Measurements from ENCODE around the gene ACSS1. TPM values are rescaled to one million over a fixed set of nuclear protein-coding genes. Genes with fewer than 3 reads are reported as not detected.

Gene ACSS1
- total RNA-seq, 2 experiments from 2014 or later = 22.9 to 23.9 TPM

DNA sequence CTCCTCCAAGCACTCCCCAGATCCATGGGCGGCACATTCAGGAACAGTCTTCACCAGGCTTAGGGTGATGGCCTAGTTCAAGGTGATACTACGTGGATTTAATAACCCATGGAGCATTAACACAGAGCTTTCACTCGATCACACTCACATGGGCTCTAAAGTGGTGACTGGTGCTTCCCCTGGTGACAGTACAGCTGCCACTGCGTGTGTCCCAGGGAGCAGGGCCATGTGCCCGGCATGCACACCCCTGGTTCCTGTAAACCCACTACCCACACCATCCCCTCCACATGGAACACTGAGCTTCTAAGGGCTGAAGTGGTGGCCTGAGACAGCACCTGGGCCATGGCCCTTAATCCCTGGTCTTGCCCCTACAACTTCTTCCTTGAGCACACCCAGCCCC, 37.6 kb downstream of the ACSS1 start:
- ChIA-PET CTCF (no interaction called here), POLR2A (no interaction called here)

DNA sequence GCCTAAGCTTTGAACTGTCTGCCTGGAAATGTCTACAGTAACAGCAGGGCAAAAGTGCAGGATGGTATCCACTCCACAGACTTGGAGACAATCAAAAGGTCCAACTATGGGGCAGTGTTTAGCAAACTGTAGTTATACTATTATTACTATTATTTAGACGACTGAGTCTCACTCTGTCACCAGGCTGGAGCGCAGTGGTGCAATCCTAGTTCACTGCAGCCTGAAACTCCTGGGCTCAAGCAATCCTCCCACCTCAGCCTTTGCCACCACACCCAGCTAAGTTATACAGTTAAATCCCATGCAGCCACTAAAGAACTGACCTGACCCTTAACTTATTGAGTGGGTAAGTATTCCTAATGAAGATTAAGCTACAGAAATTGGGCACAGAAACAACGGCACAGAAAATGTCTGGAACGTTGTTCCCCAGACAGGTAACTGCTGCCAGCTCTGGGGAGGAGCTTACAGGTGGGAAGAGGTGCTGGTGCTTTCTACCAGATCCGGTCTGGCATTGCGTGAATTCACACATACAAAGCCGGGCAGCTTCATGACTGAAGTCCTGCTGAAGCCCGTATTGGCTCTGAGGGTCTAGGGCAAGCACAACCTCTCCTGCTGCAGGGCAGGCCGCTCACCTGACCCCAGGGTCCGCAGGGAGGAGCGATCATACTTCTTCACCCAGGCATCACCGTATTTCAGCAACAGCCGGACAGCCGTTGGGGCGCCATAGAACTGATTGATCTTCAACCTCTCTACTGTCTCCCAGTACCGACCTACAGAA, 38.4 kb downstream of the ACSS1 start:
- POLR2A ChIA-PET = no interaction called here
- CTCF ChIA-PET = no interaction called here

- CTCF ChIA-PET = no interaction called here
- POLR2A ChIA-PET = no interaction called here
These were observed 39.1 kb downstream of the ACSS1 start for GRCh38 chr20:25018841-25019240.

DNA sequence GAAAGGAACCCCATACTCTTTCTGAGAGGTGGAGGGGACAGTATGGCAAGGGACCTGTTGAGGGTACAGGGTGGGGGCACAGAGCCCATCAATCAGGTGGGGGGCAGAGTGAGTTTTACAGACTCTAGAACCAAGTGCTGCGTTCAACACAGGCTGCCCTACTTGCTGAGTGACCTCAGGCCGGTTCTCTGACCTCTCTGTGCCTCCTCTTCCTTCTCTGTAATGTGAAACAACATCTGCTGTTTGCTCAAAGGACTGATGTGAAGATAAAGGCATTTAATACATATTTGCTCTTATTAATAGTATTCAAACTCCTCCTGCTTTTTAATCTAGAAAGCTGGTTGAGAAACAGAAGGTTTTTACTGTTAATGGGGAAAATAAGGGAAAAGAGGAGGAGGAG, 39.5 kb downstream of the ACSS1 start:
- POLR2A ChIA-PET = no interaction called here
- CTCF ChIA-PET = no interaction called here

DNA sequence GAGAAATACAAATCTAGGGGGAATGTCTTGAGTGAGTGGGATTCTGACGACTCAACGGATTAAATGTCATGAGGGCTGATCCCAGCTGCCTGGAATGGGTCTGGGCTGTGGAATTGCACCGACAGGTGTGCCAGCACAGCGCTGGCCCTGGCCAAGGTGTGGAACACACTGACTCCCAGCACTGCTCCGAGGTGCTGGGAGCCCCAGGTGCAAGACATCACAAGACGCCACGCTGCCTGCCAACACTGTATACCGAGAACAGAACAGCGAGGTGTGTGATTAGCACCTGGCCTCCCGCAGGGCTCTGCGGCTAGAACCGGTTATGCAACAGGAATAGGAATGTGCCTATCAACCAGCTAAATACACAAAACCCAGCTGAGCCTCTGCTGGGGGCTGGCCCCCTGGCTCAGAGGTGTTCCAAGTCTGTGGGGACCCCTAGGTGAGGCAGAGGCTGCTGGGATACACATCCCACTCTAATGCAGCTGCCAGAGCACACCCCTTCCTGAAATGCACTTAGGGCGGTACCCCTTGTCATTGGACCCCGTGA, 40.6 kb downstream of the ACSS1 start:
- ChIA-PET CTCF (no interaction called here), POLR2A (no interaction called here)

DNA sequence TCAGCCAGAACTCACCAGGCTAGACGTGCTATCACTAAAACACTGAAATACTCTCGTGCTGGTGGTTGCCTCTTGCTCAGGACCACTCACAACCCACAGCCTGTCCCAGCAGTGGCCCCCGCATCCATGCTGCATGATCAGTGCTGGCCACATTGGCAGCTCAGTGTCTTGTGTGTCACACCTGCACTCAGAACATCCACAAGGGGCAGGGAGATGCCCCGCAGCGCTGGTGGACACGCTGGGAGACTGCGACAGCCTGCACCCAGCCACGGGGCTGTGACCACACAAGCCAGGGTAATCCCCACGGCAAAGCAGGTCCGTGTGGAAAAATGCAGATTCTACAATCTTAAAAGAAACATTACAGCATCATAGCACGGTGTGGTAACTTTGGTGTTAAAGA, 41.5 kb downstream of the ACSS1 start:
- ChIA-PET POLR2A (no interaction called here), CTCF (no interaction called here)

- ChIA-PET POLR2A (no interaction called here), CTCF (no interaction called here)
These were observed 42.0 kb downstream of the ACSS1 start for GRCh38 chr20:25015986-25016385.

GRCh38 chr20:25014816-25015215, 43.1 kb downstream of the ACSS1 start:
- CTCF ChIA-PET = no interaction called here

GRCh38 chr20:25013478-25014380, 44.2 kb downstream of the ACSS1 start:
- POLR2A ChIA-PET = interaction anchor here (0.7 kb wide), 1 partner anchor 1706 kb away, joined by 4 read pairs; no protein-coding TSS in a partner anchor
- CTCF ChIA-PET = no interaction called here

More at GRCh38 chr20:25014816-25015215, 43.1 kb downstream of the ACSS1 start:
- POLR2A ChIA-PET = no interaction called here

- POLR2A ChIA-PET = no interaction called here
These were observed 45.2 kb downstream of the ACSS1 start for GRCh38 chr20:25012616-25013189.

GRCh38 chr20:25011831-25012241, 46.1 kb downstream of the ACSS1 start:
- ChIA-PET POLR2A (no interaction called here), CTCF (no interaction called here)

More at GRCh38 chr20:25012616-25013189, 45.2 kb downstream of the ACSS1 start:
- CTCF ChIA-PET = no interaction called here

DNA sequence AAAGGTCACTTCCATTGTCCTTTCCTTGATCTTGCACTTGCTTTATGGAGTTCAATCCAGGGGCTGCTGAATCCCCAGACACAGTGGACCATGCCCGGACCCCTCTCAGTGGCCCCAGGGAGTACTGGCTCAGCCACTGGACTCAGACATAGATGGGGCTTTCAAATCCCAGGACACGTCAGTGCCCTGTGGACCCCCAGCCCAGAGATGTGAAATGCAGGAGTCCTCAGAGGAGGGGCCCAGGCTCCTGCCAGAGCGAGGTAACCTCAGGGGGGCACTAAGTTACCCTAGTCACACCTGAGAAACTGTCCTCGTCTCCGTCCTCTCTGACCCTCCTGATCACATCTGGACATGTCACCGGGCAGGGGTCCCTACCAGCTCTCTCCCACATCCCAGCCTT, 46.7 kb downstream of the ACSS1 start:
- POLR2A ChIA-PET = no interaction called here
- CTCF ChIA-PET = no interaction called here

- ChIA-PET CTCF (no interaction called here), POLR2A (no interaction called here)
These were observed 48.5 kb downstream of the ACSS1 start for GRCh38 chr20:25009218-25010145.

DNA sequence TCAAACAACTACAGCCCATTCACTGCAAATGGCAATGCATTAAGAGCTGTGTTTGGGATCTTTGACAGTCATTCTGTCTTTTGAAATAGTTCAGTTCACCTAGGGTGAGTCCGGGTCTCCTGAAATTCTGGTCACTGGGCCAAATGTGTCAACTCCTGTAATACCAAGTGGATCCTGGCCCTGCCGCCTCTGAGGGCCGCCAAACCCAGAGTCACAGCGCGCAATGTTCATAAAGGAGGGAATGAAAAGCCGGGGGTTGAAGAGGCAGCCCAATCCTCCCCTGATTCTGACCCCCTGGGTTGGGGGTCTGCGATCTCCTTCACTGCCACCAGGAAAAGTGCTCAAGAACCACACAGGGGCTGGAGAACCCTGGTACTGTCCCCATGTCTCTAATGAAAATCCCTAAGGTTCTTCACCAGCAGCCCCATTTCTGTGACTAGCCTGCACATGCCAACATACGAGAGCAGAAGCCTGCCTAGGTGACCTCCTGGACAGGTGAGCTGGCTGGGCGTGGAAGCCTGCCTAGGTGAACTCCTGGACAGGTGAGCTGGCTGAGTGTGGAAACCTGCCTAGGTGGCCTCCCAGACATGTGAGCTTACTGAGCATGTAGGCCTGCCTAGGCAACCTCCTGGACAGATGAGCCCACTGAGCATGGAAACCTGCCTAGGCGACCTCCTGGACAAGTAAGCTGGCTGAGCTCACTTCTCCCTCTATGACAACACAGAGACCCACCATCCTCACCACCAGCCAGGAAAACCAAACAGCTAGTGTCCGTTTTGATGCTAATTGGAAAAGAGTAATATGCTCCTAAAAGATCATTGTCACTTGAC, 49.3 kb downstream of the ACSS1 start:
- ChIA-PET POLR2A (no interaction called here), CTCF (no interaction called here)

GRCh38 chr20:25007491-25008305, 50.2 kb downstream of the ACSS1 start:
- CTCF ChIA-PET = no interaction called here
- POLR2A ChIA-PET = no interaction called here

DNA sequence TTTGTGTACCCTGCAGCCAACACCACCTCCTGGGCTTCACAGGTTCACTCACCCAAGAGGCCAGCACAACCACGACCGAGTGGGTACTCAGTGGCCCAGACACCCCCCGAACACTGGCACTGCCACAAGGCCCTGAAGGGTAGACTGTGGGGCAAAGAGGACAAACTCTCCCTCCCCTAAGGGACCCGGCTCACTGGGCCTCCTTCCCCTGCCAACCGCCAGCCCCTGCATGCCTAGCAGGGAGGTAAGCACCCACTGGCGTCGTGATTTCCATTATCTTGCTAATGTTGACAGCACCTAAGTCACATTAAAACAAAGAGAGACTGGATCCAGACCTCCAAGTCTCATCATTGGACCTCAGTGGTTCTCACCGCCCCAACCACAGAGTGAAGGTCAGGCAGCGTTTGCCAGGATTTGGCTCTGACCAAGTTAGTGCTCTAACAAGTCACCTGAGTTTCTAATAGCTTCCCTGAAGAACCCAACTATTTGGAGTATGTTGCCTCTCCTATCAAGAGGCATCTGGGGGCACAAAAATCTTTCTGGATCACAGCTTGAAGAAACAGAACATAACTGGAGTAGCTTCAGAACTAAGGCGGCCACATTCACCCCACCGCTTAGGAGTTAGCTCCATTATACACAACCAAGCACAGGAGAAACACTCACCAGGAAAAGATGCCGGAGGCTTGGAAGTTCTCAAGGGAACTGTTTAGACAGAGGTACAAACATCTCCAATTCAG, 51.3 kb downstream of the ACSS1 start:
- POLR2A ChIA-PET = no interaction called here
- CTCF ChIA-PET = no interaction called here

DNA sequence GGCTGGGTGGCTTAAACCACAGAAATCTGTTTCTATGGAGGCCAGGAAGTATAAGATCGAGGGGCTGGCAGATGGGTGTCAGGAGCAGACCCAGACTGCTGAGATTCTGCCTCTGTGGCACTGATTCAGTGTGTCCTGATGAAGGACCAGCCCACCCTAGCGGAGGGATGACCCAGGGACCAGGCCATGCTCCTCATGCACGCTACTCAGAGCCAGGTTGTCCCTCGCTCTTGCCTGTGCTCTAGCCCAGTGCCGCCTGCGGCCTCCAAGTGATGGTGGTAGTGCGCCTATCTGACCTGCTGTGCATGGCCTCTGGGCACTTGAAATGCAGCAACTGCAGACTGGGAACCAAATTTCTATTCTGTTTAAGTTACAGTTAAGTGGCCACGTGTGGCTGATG, 52.3 kb downstream of the ACSS1 start:
- POLR2A ChIA-PET = no interaction called here
- CTCF ChIA-PET = interaction anchor here (0.9 kb wide), 1 partner anchor 41 kb away, joined by 3 read pairs; no protein-coding TSS in a partner anchor
